GM18951 (cell line): ENCODE measurements around the gene TNNT2.

ENCODE experiments used
- POLR2A ChIP-seq: IDR thresholded peaks from 4 replicates; pipeline ENCODE4 v1.6.1; 2011; ENCODE audit warnings: mild to moderate bottlenecking; ENCODE audit not compliant: insufficient read length, insufficient read depth; ENCODE audit errors: extremely low read depth
- in situ Hi-C: fragments of 300-500 bp; cut with MboI; formaldehyde crosslinking; loops from one replicate; pipeline ENCODE4 v1.12.0; 2022; ENCODE audit warnings: low sequenced_read_pairs, mixed read lengths, inconsistent platforms; ENCODE audit not compliant: unreplicated experiment

Gene TNNT2

GRCh38 chr1:201397675-201398074 is 20.2 kb upstream of the TNNT2 start:
- TF ChIP-seq POLR2A: no peak
- in situ Hi-C loops: no loop called here

GRCh38 chr1:201396861-201397464 is 19.5 kb upstream of the TNNT2 start:
- in situ Hi-C loops: no loop called here
- TF ChIP-seq POLR2A: no peak

GRCh38 chr1:201395936-201396335 is 18.5 kb upstream of the TNNT2 start:
- in situ Hi-C loops: no loop called here

DNA sequence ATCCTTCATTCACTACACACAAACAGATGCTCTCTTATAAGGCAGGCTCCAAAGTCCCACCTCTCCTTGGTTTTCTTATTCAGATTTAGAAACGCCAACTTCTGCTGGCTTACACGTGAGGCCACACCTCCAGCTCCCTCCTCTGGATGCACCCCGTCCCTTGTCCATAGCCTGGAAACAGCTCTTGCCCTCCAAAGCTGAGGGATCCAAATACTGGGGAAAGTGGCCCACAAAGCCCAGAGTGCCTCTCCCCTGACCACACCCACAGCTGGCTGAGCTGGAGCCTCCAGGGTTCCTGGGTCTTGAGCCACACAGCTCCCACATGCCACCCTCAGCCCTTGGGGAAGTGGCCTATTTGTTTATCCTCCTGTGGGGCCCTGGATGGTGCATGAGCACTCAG is 17.1 kb upstream of the TNNT2 start:
- in situ Hi-C loops: no loop called here
- TF ChIP-seq POLR2A: no peak

More at GRCh38 chr1:201395936-201396335, 18.5 kb upstream of the TNNT2 start:
- no peak for TF ChIP-seq POLR2A

DNA sequence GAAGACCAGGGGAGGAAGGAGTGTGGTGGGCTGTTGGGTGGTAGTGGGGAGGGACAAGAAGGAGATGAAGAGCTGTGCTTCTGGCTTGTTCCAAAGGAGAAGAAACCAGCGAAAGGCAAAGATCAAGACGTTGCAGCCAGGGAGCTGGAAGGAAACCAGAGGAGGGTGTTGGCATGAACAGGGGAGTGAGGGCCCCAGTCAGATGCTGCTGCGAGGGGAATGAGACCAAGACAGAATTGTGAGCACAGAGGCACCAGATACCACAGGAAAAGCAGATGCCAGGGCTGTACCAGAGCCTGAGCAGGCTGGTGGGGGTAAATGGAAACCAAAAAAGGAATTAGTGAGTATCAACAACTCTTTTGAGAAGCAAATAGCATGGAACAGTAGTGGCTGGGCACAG is 15.6 kb upstream of the TNNT2 start:
- TF ChIP-seq POLR2A: no peak
- in situ Hi-C loops: no loop called here

GRCh38 chr1:201391651-201392511 is 14.4 kb upstream of the TNNT2 start:
- in situ Hi-C loops: no loop called here
- TF ChIP-seq POLR2A: no peak

GRCh38 chr1:201391225-201391624 is 13.7 kb upstream of the TNNT2 start:
- no peak for TF ChIP-seq POLR2A
- in situ Hi-C loops: no loop called here

DNA sequence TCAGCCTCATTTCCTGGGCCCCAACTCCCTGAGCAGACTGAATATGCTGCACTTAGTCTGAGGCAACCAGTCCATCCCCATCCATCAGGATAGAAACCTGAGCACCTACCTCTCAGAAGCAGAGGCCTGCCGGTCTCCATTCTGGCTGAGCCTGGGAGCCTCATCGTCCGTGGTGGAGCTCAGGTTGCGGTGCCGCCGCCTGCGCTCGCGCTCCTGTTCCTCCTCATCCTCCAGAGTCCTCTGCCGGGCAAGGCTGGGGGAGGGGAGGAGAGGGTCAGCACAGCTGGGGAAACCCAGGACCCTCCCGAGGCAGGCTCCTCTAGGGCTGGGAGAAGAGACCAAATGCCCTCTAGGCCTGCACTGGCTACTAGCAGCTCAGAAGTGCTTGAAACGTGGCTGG is 11.6 kb upstream of the TNNT2 start:
- in situ Hi-C loops: no loop called here
- no peak for TF ChIP-seq POLR2A

DNA sequence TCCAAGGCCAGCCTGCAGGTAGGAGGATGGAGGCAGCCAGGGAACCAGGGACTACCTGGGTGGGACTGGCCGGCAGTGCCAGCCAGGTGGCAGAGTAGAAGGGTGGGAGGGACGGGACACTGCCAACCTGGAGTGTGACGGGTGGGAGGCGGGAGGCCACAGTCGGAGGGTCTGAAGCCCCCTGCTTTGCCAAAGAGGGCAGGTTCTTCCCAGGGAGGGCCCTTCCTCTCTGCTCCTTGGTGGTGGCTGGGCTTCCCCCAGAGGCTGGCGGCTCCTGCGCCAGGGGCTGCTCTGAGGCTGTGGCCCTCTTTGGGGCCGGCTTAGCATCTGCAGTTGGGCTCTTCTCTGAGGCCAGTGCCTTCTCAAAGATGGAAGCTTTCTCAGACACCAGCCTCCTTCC is 8.7 kb upstream of the TNNT2 start:
- in situ Hi-C loops: no loop called here

DNA sequence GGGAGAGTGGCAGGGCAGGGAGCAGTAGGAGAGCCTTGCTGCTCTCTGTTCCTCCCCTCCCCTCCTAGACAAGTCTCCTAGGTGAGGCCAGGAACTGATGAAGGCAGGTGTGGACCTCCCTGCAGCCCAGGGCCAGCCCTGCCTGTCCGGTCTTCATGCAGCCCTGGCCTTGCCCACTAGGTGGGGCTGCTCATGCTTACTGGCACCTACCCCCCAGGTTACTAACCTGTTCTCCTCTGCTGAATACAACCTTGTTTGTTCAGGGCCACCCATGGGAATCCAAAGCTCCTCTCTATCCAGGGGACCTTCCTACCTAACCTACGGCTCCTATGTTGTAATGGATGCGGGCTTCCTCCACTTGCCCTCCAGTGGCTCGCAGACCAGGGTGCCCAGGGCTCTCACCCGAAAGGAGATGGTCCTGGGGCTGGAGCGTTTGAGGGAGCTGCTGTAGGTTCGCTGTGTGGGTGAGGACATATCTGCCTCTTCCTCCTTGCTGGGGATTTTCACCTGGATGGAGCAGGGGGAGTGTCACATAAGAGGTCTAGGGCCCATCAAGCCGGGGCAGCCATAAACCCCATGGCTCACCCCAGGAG is 7.9 kb upstream of the TNNT2 start:
- in situ Hi-C loops: no loop called here
- TF ChIP-seq POLR2A: no peak

More for the DNA sequence above, 8.7 kb upstream of the TNNT2 start:
- no peak for TF ChIP-seq POLR2A

DNA sequence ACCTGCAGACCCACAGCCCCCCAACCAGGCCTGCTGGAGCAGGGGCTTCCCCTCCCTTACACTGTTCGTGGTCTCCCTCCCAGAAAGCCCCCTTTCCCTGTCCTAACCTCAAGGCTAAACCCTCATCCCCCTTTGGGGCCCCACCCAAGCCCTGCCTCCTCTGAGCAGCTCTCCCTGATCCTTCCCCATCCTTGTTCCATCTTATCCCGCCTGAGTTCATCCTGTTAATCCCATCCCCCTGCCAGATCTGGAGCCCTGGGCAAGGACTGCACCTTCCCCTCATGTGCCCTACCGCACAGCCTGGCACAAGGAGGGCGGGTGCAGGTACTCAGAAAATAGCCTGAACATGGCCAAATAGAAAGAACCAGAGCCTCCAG is 6.9 kb upstream of the TNNT2 start:
- in situ Hi-C loops: no loop called here

GRCh38 chr1:201383647-201384405 is 6.3 kb upstream of the TNNT2 start:
- in situ Hi-C loops: no loop called here
- no peak for TF ChIP-seq POLR2A

More for the DNA sequence above, 6.9 kb upstream of the TNNT2 start:
- no peak for TF ChIP-seq POLR2A

DNA sequence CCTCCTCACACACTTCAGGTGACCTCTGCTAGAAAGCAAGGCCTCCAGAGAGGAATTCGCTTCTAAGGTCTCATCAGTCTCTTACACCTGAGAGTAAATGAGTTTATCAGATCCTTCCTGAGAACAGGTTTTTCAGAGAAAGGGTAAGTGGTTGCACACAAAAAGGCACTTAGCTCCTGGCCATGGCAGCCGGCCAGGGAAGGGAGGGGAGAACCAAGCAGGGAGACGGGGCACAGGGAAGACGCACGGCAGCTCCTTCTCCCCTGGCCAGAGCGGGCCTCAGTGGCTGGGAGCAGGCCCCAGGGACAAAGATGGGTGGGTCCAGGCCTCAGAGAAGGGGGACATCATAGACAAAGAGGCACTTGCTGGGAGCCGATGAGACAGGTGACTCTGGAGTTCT is 3.6 kb upstream of the TNNT2 start:
- no peak for TF ChIP-seq POLR2A
- in situ Hi-C loops: no loop called here

GRCh38 chr1:201379733-201380242 is 2.3 kb upstream of the TNNT2 start:
- TF ChIP-seq POLR2A: no peak
- in situ Hi-C loops: no loop called here
